Heart left ventricle (tissue), 16 donors: ENCODE results near the gene SLIT3. TPM values are rescaled to one million over a fixed set of nuclear protein-coding genes. Genes with fewer than 3 reads are reported as not detected.

Experiments
- ATAC-seq, 4 donors: fragments of 200-7000 bp; cut with Tn5 transposase; one replicate each; pipeline ENCODE4 v1.9.1; 2020 to 2022; ENCODE audit warnings: moderate library complexity in 4 of 4, mild to moderate bottlenecking in 3 of 4, moderate number of reproducible peaks in 1 of 4
- DNase-seq, 5 donors: peaks; one replicate each; pipeline ENCODE4 v3.0.0-alpha.2; 2020
- H3K27ac ChIP-seq, 12 donors: fragments of 200-600 bp; sonication (generic) in 4 of 12; one replicate each; pipeline versions ENCODE4 v1.5.0 to v1.8.0; 2016 to 2022; ENCODE audit warnings: mild to moderate bottlenecking in 2 of 12
- H3K27me3 ChIP-seq, 9 donors: fragments of 200-600 bp; sonication (generic) in 2 of 9; one replicate each; pipeline versions ENCODE4 v1.5.1 to v1.8.0; 2016 to 2022; ENCODE audit warnings: mild to moderate bottlenecking in 3 of 9
- H3K36me3 ChIP-seq, 9 donors: fragments of 200-600 bp; sonication (generic) in 2 of 9; one replicate each; pipeline versions ENCODE4 v1.5.0 to v1.8.0; 2018 to 2022; ENCODE audit warnings: mild to moderate bottlenecking in 2 of 9
- H3K4me1 ChIP-seq, 12 donors: fragments of 200-600 bp; sonication (generic) in 4 of 12; one replicate each; pipeline versions ENCODE4 v1.5.0 to v1.8.0; 2016 to 2022; ENCODE audit warnings: mild to moderate bottlenecking in 3 of 12
- H3K4me3 ChIP-seq, 12 donors: fragments of 200-600 bp; sonication (generic) in 4 of 12; one replicate each; pipeline versions ENCODE4 v1.5.0 to v1.8.0; 2017 to 2022; ENCODE audit warnings: mild to moderate bottlenecking in 9 of 12, moderate library complexity in 4 of 12
- H3K9me3 ChIP-seq, 12 donors: fragments of 200-600 bp; sonication (generic) in 4 of 12; one replicate each; pipeline versions ENCODE4 v1.5.0 to v1.8.0; 2016 to 2022; ENCODE audit warnings: mild to moderate bottlenecking in 1 of 12
- CTCF ChIP-seq, 12 donors: fragments of 200-600 bp; sonication (generic) in 4 of 12; IDR thresholded peaks; one replicate each; pipeline versions ENCODE4 v1.5.0 to v1.8.0; 2018 to 2022; ENCODE audit warnings: antibody characterized with exemption in 12 of 12, mild to moderate bottlenecking in 5 of 12
- POLR2A ChIP-seq, 2 donors: fragments of 450-650 bp; IDR thresholded peaks; one replicate each; pipeline ENCODE4 v1.6.1; 2017; ENCODE audit warnings: antibody characterized with exemption in 2 of 2, mild to moderate bottlenecking in 2 of 2, moderate library complexity in 2 of 2
- WGBS, 4 donors: extraction: QIAGEN DNeasy Blood & Tissue Kit in 2 of 4; methylation state at CpG; one replicate each; pipeline versions ENCODE4 v1.1.5 to v1.1.7; 2013 to 2018; 5-methylcytosine and 5-hydroxymethylcytosine counted together
- intact Hi-C, 10 donors: fragments of 100-400 bp; cut with DNase I; formaldehyde crosslinking; loops; one replicate each; pipeline versions ENCODE4 v1.11.1 to v1.14.2; 2022
- polyA plus RNA-seq, 2 donors: library from polyadenylated mRNA; stranded (reverse); fragments of 200-250 nt; gene quantifications; one replicate each; pipeline ENCODE4 v1.2.3, GENCODE V29; 2013
- total RNA-seq, 9 donors: library from RNA; depleted of rRNA in 2 of 9; stranded (reverse); fragments of >200 nt in 2 of 9; fragmentation: NEBNext Ultra II Directional in 3 of 9; extraction: Animal tissue kit (Norgen Biotek cat#: 25700) in 3 of 9; gene quantifications; one replicate each; pipeline versions ENCODE4 v1.1.0 to v1.2.4, GENCODE V29; 2016 to 2023
- donor health status: ischemic (EF 13 %, LVEDD 7.1; RV severe dilation, severe dysfunction).
- donor health status: healthy with polysubstance abuse.
- donor health status: DM: no; HTN: yes; CAD: no.
- donor health status: DM: no; HTN: no; CAD: no.
- donor health status: ischemic (EF 25% LVEDD 6.9; RV normal size, moderate dysfunction).
- donor health status: ischemic (EF 25% LVEDD 5.7; RV mildly dilated, moderate dysfunction).
- donor health status: healthy.
- donor health status: DM: yes; HTN: yes; CAD: no.
- donor health status: ischemic (EF 35%, LVEDD 5.7; RV mildly dilated, moderate dysfunction).
- donor health status: nonischemic (EF 11% LVEDD 7.7; RV severe dilation, severe dysfunction).
- donor health status: DM: yes; HTN: yes; CAD: no.
- donor health status: PGD.
- donor health status: ischemic (EF 29% LVEDD 5.4; RV normal size, mild dysfunction).
- donor health status: nonischemic (EF 23%, LVEDD 6.1; RV moderate dilation, normal function).

Gene SLIT3
- total and polyA plus RNA-seq, 11 donors: 2.3 to 40.3 (median 14.4) TPM

- TF ChIP-seq CTCF (IDR thresholded peaks at IDR 0.05) (no peak), POLR2A (IDR thresholded peaks at IDR 0.05) (no peak)
- Histone ChIP-seq H3K36me3 (no peaks in the 10 kb centered on the region), H3K4me1 (peaks cover 0 to 24% (median 7%) of the 10 kb centered on the region in 12 donors), H3K4me3 (no peak overlapping the region), H3K9me3 (peaks cover 0 to 6% (median 0%) of the 10 kb centered on the region in 12 donors), H3K27ac (no peak overlapping the region), H3K27me3 (no peaks in the 10 kb centered on the region)
- intact Hi-C loops: no loop called here
- ATAC-seq (peak; percentile 37 to 82 (median 64)), DNase-seq (no peak)
These were observed 649.3 kb downstream of the SLIT3 start for GRCh38 chr5:168651648-168652047.

GRCh38 chr5:168649306-168649705, 651.6 kb downstream of the SLIT3 start:
- Histone ChIP-seq H3K4me1 (peaks cover 0 to 19% (median 6%) of the 10 kb centered on the region in 12 donors), H3K9me3 (peaks cover 0 to 15% (median 0%) of the 10 kb centered on the region in 12 donors), H3K27me3 (no peaks in the 10 kb centered on the region), H3K36me3 (no peaks in the 10 kb centered on the region), H3K27ac (no peak overlapping the region), H3K4me3 (no peak overlapping the region)
- TF ChIP-seq POLR2A (IDR thresholded peaks at IDR 0.05): no peak
- no peak for TF ChIP-seq CTCF (IDR thresholded peaks at IDR 0.05)
- whole genome bisulfite sequencing, 4 donors: 83 to 94% (median 92%) methylated on average over 2 of the region's 2 CpGs
- ATAC-seq: no peak
- intact Hi-C loops: no loop called here
- no peak for DNase-seq

- H3K27me3 ChIP-seq: no peaks in the 10 kb centered on the region
- peaks cover 0 to 15% (median 0%) of the 10 kb centered on the region in 12 donors for H3K9me3 ChIP-seq
- ATAC-seq: no peak
- TF ChIP-seq CTCF (IDR thresholded peaks at IDR 0.05): no peak
- no peak for TF ChIP-seq POLR2A (IDR thresholded peaks at IDR 0.05)
- intact Hi-C loops: no loop called here
- no peak overlapping the region for H3K27ac ChIP-seq
- no peaks in the 10 kb centered on the region for H3K36me3 ChIP-seq
- peaks cover 0 to 12% (median 1%) of the 10 kb centered on the region in 12 donors for H3K4me1 ChIP-seq
- H3K4me3 ChIP-seq: no peak overlapping the region
- no peak for DNase-seq
- 90 to 98% (median 97%) methylated on average over 1 of the region's 1 CpG for WGBS, 4 donors
These were observed 652.4 kb downstream of the SLIT3 start for GRCh38 chr5:168648576-168648975.

GRCh38 chr5:168648016-168648415, 652.9 kb downstream of the SLIT3 start:
- no peak for DNase-seq
- Histone ChIP-seq H3K4me1 (peaks cover 0 to 6% (median 0%) of the 10 kb centered on the region in 12 donors), H3K27ac (no peak overlapping the region), H3K36me3 (no peaks in the 10 kb centered on the region), H3K4me3 (no peak overlapping the region), H3K9me3 (peaks cover 0 to 15% (median 0%) of the 10 kb centered on the region in 12 donors), H3K27me3 (no peaks in the 10 kb centered on the region)
- intact Hi-C loops: no loop called here
- TF ChIP-seq CTCF (IDR thresholded peaks at IDR 0.05) (no peak), POLR2A (IDR thresholded peaks at IDR 0.05) (no peak)
- WGBS, 4 donors: 91 to 100% (median 99%) methylated on average over 1 of the region's 1 CpG
- ATAC-seq: no peak
